Tibial nerve (tissue), 3 donors: Measurements from ENCODE around the gene EVA1C.

Experiments used
- CTCF ChIP-seq, 5 experiments: fragments of 200-600 bp in 3 of 5; fragments of 450-650 bp in 2 of 5; sonication (generic) in 3 of 5; IDR thresholded peaks; one replicate each; pipeline ENCODE4 v1.5.1; 2016 to 2019; ENCODE audit warnings: antibody characterized with exemption in 5 of 5, mild to moderate bottlenecking in 3 of 5, moderate library complexity in 2 of 5
- POLR2A ChIP-seq, 2 donors: fragments of 450-650 bp; IDR thresholded peaks; one replicate each; pipeline ENCODE4 v1.6.1; 2017; ENCODE audit warnings: antibody characterized with exemption in 2 of 2, mild to moderate bottlenecking in 2 of 2, moderate library complexity in 2 of 2

DNA sequence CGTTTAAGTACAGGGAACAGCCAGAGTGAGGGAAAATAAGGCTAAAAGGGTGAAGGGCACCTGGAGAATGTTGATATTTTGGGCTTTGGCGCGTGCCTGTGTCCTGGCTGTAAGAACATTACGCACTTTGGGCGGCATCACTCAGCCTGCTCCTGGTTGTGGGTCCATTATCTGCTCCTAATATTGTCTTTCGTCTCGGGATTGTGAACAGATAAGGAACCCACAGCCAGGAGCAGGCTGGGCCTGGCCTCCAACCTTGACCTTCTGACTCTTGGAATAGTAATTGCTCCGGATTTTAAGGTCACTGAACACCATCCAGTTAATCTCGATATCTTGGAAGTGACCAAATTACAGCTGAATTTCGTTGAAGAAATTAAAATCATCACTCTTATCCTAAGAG is 111.0 kb downstream of the EVA1C start:
- TF ChIP-seq CTCF (IDR thresholded peaks at IDR 0.05): no peak
- no peak for TF ChIP-seq POLR2A (IDR thresholded peaks at IDR 0.05)
